Frontal cortex (tissue), 4 donors: ENCODE results near the gene CHCHD6. TPM values are rescaled to one million over a fixed set of nuclear protein-coding genes. Genes with fewer than 3 reads are reported as not detected.
"Not testable (repeated sequence)": the region's sequence is repeated elsewhere in the genome, so short reads cannot be mapped to it uniquely, and the experiment has no call there.

ENCODE experiments used
- DNase-seq, 2 donors: peaks; one replicate each; pipeline ENCODE4 v3.0.0; 2012; ENCODE audit warnings: low spot score in 2 of 2
- FAIRE-seq: peaks from 2 replicates; lab custom pipeline; 2012; peaks lifted over from hg19 to GRCh38; lab: Jason Lieb, UNC
- total RNA-seq: library from RNA; depleted of rRNA; stranded (reverse); fragments of >200 nt; gene quantifications from one replicate; pipeline ENCODE4 v1.2.3, GENCODE V29; 2014
- donor health status: control.
- donor health status: control.
- donor health status: control.

Gene CHCHD6
- total RNA-seq, 1 donor from 2014 or later, result 33.8 TPM

DNA sequence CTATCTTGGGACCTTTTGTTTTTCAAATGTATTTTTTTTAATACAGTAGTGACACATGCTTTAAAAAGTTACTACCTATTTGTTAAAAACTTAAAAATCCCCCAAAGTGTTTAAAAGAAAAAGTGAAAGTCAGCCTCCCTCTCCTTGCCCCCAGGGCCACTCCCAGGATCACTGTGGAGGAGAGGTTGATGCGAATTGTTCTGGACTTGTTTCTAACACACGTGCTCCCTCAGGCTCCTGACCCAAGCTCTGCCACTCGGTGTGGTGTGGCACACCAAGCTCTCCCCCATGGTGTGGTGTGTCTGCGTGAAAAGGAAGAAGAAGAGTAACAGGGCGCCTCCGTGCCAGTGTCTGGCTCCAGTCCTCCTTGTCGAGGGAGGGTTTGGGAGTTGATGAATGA, 93.5 kb downstream of the CHCHD6 start:
- FAIRE-seq (no peak), DNase-seq (no peak)

DNA sequence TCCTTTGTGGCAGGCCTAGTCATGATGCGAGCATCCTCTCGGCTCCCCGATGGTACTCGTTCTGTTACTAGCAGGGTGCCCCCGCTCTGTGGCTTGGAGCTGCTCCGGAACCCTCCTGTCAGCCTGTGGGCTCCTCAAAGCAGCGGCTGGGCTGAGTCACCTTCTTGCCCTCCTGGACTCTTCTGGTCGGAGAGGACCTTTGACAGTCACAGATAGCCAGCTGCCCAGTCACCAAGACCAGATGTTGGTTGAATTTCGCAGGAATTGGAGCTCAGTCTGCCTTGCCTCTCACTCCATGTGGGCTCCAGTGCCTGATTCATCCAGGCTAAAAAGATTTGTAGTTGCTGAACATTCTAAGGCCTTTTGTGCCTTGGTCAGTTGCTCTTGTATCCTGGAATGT, 94.5 kb downstream of the CHCHD6 start:
- FAIRE-seq, result no peak
- no peak for DNase-seq

DNA sequence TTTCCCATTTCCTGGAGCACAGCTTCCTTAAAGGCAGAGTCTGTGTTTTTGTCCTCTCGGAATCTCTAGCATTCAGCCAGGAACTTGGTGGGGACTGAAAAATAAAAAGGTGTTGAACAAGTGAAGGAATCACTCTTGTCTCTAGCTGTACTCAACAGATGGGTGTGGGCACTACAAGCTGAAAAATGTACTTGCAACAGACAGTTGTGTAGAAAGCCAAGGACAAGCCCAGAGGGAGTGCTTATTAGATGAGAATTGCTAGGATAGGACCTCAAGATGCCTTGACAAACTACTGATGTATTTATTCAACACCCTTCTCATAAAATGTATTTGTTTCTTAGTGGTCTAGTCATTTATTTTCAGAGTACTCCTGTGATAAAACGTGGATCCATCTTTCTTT, 95.1 kb downstream of the CHCHD6 start:
- DNase-seq, result no peak
- FAIRE-seq, result no peak

DNA sequence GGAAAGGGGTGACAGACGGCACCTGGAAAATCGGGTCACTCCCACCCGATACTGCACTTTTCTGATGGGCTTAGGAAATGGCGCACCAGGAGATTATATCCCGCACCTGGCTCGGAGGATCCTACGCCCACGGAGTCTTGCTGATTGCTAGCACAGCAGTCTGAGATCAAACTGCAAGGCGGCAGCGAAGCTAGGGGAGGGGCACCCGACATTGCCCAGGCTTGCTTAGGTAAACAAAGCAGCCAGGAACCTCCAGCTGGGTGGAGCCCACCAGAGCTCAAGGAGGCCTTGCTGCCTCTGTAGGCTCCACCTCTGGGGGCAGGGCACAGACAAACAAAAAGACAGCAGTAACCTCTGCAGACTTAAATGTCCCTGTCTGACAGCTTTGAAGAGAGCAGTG, 97.3 kb downstream of the CHCHD6 start:
- DNase-seq, FAIRE-seq: not testable (repeated sequence)

DNA sequence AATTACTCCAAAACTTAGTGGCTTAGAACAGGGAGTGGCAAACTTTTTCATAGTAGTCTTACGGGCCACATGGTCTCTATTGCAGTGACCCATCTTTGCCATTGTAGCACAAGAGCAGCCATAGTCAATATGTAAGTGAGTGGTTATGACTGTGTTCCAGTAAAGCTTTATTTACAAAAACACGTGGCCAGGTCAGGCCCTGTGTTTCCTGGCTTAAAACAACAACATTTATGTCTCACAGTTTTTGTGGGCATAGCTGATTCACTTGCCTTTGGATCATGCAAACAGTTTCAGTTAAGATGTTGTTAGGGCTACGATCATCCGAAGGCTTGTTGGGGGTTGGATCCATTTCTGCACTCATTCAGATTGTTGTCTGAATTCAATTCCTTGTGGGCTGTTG, 103.8 kb downstream of the CHCHD6 start:
- FAIRE-seq (no peak), DNase-seq (no peak)

DNA sequence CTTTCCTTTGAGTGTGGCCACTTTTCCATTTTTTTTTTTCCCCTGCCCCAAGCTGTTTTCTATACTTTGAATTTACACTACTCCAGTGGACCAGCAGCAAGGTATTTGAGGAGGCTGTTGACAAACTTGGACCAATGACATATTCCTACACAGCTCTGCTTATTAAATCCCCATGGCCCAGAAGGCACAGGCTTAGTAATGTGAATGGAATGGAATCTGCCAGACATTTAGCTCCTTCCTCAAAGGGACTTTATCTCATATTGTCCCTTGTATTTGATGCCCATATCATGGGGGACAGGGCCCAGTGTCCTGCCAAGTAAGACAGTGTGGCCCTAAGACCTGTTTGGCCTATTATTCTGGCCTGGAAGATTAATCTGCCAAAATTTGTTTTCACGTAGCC, 107.5 kb downstream of the CHCHD6 start:
- DNase-seq (no peak), FAIRE-seq (no peak)

DNA sequence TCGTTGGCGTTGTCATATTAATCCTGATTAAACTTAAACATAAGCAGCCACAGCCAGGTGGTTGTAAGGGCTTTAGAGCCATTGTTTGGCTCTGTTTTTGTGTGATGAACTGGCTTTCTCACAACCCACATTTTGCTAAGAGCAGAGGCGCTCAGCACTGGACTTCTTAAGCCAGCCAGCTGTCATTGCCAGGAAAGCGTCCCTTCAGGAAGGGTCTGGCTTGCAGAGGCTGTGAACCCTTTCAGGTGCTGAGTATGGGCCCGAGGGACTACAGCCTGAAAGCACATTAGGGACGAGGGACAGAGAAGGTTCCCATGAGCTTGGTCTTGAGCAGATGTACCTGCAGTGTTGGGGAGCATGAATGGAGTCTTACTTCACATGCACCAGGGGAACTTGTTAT, 112.3 kb downstream of the CHCHD6 start:
- FAIRE-seq (no peak), DNase-seq (no peak)

DNA sequence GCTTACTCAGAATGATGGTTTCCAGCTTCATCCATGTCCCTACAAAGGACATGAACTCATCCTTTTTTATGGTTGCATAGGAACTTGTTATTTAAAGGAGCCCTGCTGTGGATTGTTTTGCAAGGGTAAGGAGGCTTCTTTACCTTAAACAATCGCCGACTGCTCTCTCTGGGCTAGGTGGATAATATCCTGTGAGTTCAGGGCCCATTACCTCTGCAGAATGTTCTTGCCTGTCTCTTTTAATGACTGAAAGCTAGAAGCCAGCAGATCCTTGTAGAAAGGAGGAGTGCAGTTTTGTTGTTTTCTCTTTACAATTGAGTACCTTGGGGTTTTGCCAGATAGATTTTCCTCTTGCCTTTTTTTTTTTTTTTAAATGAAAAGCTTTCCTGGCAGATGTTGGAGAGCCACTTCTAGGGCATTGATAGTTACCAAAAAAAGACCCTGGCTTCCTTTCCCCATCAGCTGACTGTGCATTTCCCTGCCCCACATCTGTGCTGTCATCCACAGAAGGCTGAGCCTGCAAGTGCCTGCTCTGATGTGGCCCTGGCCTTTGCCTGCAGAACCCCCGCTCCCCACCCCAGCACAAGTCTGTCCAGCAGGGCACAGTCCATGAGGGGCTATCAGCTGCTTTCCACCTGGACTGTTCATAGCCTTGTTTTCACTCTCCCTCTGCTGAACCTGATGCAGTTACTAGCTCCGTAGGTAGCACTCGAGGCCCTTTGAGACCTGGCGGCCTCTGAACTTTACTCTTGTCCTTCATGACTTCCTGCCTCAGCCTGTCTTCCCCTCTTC, 113.1 kb downstream of the CHCHD6 start:
- DNase-seq (no peak), FAIRE-seq (no peak)

DNA sequence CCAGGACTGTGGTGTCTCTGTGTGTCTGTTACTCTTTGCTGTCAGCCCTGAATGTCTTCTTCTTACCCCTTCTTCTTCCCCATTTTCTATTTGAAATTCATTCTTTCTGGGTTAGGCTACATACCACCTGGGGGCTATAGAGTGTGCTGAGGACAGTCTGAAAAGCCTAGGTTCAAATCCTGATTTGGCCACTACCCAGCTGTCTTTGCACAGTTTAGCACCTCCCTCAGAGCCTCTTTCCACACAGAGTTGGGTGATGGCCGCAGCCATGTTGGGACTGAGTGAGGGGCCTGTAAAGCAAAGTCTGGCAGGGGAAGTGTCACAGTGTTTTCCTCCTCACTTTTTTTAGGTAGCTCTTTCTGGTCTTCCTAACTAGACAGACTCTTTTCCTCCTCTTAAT, 113.7 kb downstream of the CHCHD6 start:
- no peak for FAIRE-seq

DNA sequence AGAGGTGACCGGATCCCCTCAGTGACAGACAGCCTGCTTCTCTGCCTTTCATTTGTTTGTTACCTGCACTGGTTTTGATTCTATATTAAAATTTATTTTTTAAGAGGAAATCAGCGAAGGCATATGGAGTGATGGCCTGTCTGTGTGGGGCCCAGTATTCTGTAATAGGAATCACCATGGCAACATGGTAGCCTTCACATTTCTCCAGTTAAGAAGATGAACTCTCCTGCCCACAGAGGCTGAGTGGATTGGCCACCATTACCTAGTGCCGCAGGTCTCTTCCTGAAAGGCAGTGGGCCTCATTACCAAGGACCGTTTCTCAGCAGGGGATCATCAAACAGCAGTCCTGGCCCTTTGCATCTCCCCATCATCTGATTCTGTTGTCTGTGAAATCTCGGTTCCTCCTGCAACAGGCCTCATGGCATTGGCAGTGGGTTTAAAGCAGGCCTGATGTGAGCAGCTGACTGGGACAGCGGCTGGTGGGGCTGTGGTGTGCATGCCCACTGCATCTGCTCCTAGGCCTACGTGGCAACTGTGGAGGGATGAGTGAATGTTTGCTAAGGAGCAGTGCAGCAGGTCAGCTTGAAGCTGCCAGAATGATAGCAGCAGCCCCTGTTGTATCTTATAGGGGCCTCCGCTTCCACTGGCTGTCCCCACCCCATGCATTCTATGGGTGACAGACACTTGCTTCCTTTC, 114.5 kb downstream of the CHCHD6 start:
- DNase-seq, result no peak

More for the DNA sequence above, 113.7 kb downstream of the CHCHD6 start:
- no peak for DNase-seq

DNA sequence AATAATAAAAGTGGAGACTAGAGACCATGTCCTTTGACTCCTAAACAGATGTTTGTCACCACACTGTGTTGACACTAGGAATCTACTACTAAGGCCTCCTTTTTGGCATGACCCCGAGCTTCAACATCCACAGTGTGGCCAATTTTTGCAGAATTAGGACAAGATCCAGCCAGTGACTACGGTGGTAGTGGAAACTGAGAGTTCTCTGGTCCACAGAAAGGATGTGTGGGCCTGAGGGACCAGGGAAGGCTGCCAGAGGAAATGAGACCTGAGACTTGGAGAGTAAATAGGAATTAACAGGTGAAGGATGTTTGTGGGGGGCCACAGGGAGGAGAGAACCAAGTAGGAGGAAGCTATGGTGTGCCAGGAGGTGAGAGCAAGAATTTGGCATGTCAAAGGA, 122.7 kb downstream of the CHCHD6 start:
- DNase-seq, result no peak
- no peak for FAIRE-seq

More for the DNA sequence above, 114.5 kb downstream of the CHCHD6 start:
- FAIRE-seq, result no peak

DNA sequence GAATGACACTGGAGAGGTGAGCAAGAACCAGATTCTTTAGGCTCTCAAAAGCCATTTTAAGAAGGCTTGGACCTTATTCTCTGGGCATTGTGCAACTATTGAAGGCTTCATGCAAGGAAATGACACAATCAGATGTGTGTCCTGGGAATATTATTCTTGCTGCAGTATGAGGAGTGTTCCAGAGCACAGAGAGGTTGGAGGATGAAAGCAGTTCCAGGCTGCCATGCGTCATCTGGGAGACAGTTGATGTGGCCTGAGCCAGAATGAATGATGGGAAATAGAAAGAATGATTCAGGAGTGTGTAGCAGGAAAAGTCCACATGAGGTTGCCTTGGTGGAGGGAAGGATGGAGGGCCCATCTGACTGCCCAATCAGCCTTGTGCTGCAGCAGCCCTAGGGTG, 123.1 kb downstream of the CHCHD6 start:
- no peak for DNase-seq
- no peak for FAIRE-seq

DNA sequence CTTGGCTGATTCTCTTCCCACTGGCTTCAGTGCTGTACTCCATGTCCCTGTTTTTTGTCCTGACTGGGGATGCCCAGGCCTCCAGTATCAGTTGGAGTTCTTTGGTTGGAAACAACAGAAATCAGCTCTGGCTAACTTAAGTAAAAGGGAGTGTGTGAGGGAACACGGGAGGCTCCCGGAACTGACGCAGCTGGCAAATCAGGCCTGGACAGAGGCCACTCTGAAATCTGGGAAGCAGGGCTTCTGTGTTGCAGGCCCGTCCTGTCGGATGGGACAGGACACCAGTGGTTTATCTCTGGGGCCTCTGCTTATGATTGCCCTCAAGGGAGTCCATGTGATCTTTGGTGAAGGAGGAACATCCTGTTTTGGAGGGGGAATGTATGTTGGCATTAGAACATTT, 124.3 kb downstream of the CHCHD6 start:
- DNase-seq (no peak), FAIRE-seq (no peak)

DNA sequence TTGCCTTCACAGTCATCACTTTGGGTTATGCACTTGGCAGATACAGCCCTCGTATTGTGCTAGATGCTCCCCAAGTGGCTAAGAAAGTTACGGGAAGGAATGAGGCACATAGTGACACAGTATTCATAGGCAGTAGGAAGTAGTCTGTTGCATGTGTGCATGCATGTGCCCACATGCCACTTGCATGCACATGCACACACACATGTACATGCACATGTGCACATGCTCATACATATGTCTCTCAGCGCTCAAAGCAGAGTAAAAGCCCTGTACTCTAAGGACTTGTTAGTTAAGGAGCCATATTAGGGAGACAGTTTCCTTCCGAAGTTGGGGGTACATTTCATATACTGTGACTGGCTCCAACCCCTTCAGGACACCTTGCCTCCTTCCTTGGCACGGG, 128.9 kb downstream of the CHCHD6 start:
- no peak for DNase-seq
- FAIRE-seq, result no peak

DNA sequence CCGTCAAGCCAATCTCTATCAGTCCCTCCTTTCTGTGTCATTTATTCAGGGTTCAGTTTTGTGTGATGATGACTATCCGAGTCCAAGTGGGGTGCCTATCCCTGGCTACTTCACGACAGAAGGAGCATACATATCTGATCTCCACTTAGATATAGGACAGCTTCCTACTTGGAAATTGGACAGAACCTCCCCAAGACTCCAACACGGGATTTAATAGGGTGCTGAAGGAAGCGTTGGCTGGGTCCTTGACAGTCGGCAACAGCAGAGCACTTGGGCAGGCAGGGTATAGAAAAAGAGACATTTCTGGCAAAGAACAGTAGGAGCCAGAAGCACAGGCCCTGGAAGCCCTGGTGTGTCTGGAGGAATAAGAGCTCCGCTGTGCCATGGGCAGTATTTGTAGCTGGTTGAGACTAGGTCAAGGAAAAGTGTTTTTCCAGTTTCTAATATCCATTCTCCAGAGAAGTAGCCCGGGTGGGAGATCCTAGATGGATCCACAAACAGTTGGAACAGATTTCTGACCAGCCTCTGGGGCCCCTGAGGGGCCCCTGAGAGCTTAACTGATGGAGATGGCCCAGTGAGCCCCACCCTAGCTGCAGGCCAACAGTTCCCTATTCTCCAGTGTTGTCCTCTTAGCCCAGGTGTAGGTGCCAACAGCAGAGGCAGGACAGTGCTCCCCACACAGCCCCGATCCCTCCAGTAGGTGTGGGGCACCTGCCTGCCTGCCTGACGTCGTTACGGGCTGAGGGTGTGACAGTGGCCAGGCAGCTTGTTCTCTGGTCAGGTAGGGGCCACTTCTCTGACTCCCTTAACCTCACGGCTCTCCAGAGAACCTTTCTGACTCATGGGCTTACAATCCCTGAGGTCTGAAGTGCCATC, 130.8 kb downstream of the CHCHD6 start:
- DNase-seq (no peak), FAIRE-seq (no peak)

DNA sequence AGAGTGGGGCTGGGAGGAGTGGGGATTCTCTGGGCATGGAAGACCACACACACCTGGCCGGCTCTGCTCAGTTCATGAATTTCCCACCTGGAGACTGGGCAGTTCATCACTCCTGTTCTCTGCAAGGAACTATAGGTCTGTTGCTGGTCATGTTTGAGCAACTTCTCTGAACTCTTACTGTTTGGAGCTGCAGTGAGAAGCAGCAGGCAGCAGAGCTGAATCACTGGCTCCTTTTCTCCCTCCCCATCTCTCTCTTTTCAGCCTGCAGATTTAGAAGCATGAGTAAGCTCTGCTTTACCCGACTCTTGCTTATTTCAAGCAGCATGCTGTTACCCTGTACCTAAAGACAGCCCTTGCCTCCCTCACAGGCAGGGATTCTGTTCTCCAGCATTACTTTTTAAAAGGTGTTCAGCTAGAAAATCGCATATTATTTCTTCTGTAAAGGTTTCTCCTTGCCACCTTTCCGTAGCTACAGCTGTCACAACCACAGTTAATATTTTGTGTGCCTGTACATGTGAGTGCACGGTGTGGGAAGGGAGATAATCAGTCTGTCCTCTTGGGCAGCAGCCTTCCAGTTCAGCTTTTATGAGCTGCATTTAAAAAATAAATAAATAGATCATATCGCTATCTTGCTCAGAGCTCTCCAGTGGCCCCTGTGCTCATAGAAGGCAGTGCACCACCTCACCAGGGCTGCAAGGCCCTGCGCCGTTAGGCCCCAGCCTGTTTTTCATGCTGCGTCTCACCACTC, 131.6 kb downstream of the CHCHD6 start:
- no peak for FAIRE-seq
- no peak for DNase-seq

DNA sequence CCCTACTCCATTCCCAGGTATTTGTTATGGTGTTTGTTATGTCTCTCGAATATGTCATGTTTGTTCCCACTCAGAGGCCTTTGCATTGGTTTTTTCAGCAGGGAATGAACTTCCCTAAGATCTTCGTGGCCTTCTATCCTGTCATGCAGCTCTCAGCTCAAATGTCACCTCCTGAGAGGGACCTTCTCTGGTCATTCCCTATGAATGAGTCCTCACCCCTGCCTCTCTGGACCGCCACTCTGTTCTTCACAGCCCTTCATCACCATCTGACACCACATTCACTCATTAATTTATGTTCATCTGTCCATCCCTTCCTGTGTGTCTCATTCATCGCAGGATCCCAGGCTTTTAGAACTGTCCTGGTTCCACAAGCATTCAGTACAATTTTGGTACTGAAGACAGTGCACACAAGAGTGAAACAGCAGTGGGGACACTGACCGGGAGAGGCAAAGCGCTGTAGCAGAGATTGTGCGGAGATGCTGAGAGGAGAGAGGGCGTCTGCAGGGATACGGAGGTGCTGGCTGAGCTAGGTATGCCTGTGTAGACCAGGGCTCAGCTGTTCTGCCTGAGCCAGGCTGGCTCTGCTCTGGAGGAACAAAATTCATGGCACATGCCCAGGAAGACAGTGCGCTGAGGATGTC, 132.3 kb downstream of the CHCHD6 start:
- DNase-seq (no peak), FAIRE-seq (no peak)

DNA sequence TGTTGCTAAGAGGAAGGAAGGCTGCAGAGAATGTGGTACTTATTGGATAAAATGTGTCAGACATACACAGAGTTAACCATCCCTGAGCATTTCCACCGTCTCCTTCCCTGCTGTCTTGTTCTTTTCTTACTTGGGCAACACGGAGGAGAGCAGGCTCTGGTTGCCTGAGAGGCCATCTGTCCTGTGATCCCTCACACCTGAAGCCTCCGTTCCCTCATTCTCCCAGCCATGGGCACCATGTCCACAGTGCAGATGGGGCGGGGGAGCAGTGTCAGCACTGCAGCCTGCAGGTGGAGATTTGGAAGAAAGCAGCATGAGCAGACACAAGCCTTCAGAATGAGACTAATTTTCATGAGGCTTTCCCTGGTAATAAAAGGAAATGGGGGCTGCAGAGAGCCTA, 133.7 kb downstream of the CHCHD6 start:
- DNase-seq (no peak), FAIRE-seq (no peak)

DNA sequence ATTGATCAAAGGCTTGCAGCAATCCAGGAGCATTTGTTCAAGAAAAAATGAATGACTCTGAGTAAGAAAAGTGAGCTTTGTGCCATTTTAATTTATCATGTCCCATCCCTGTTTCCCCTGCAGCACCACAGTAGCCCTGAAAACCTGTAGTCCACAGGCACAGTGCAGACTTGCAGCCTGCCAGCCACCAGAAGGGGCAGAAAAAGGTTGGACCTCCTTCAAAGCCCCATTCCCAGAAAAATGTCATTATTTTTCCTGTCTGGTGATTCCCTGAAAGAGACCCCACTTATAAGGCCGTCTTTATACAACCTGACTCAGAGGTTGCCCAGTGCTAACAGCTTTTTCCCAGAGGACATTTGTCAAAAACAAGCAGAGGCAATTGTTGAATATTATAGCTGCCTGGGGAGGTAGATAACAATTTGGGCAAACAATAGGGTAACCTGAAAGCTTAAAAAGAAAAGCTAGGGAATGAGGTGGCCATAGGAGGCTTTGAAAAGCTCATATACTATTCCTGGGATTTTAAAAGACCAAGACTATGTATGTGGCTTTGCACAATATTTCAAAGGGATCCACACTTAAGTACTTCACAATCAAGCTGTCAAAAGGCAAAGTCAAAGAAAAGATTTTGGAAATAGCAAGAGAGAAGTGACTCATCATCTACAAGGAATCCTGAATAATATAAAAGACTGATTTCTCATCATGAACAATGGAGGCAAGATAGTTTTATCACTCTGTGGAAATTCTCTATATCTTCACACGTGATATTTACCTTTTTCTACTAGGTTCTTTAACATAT, 142.1 kb downstream of the CHCHD6 start:
- FAIRE-seq (no peak), DNase-seq (no peak)
